NAMALWA (cell line): ENCODE results near the gene PRKAR1B.
A peak's percentile ranks its signal among the peaks of the same experiment; 100 is the strongest.

ENCODE experiments used
- DNase-seq: peaks from one replicate; pipeline ENCODE4 v3.0.0-alpha.2; 2015; ENCODE audit warnings: low spot score

PRKAR1B gene

DNA sequence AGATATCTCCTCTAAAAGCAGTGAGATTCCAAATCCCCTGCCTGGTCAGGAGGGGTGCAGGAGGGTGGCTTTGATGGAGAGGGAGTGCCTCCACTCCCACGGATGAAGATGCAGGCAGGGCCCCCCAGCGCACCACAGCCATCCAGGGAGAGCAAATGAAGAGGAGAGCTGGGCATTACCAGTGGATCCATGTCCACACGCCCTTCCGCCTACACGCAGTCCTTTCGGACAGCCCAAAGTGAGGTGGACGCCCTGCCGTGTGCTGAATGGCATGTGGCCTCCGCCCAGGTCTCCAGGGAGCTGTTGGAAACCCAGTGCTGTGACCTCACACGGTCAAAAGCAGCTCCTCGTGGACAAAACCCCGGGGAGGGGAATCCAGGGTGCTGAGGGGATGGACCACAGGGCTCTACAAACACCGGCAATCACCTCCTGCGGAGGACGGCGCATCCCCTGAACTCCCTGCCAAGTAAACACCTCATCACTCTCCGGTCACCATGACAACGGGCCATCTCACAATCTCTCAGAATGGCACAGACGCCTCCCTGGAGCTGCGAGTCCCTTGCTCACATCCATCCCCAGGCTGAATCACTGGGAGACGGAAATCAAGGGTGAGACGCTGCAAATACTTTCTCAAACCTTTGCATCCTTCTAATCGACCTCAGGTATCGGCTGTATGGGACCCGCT lies 35.6 kb downstream of the PRKAR1B start:
- no peak for DNase-seq

- DNase-seq: no peak
Measured at GRCh38 chr7:690478-691360, 36.4 kb downstream of the PRKAR1B start.

DNA sequence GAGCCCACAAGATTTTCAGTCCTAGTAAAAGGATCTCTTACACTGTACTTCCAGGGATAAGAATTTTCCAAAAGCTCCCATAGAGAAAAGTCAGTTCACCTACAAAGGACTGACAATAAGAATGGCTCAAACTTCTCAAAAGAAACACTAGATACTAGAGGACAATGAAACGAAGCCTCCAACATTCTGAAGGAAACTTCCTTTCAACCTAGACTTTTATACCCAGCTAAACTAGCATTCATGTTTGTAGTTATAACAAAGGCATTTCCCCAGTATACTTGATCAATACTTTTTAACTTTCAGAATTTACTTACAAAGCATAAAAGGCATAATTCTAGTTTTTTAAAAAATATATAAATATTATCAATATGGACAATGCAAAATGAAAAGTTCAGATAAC lies 41.5 kb downstream of the PRKAR1B start:
- DNase-seq: no peak

DNA sequence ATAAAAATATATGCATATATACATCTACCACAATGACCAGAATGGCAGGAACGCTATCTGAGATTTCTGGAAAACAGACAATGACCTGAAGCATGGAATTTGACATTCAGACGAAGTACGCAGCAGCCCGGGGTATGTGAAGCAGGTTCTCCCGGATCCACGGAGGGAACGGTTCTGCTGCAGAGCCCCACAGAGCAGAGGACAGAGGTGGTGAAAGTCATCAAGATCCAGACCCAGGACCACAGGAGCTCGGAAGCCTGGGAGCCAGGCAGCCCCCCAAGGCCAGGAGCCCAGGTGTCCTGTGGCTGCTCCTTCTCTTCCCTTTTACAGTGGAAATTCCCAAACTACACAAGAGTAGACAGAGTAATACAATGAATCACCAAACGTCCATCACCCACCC lies 42.7 kb downstream of the PRKAR1B start:
- DNase-seq: no peak

DNA sequence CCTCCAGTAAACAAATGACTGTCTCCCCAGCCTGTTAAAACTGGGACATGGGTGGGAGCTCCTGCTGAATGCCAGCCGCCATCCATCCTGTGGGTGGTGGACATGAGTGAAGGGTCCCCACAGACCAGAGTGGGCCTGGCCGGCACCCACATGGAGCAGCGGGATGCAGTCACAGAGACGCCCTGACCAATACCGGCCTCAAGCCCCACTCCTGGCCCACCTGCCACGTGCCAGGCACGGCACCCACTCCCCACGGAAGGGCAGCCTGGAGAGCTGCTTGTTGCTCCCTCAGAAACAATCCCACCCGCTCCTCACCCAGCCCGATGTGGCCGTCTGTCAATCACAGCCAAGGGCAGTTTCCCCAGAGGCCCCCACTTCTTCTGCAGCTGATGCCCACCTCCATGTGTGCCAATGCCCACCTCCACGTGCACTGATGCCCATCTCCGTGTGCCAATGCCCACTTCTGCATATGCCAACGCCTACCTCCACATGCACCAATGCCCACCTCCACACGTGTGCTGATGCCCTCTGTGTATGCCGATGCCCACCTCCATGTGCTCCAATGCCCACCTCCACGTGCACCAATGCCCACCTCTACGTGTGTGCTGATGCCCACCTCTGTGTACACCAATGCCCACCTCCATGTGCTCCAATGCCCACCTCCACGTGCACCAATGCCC lies 43.4 kb downstream of the PRKAR1B start:
- DNase-seq: no peak

DNA sequence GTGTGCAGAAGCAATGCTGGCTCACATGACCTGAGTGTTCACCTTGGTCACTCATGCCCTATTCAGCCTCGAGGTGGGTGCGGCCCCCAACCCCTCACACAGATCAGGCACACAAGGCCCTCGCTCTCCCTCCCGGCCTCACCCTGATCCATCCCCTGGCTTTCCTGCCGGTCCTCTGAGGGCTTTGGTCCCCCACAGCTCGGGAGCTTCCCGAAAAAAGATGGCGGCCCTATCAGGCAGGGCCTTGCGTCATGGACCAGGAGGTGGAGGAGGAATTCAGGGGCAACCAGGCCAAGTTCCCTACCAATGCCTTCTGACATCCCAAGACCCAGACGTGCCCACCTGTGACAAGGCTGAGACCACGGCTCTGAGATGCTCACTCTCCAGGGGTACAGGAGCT lies 44.3 kb downstream of the PRKAR1B start:
- no peak for DNase-seq

GRCh38 chr7:681551-682307 lies 45.4 kb downstream of the PRKAR1B start:
- no peak for DNase-seq

DNA sequence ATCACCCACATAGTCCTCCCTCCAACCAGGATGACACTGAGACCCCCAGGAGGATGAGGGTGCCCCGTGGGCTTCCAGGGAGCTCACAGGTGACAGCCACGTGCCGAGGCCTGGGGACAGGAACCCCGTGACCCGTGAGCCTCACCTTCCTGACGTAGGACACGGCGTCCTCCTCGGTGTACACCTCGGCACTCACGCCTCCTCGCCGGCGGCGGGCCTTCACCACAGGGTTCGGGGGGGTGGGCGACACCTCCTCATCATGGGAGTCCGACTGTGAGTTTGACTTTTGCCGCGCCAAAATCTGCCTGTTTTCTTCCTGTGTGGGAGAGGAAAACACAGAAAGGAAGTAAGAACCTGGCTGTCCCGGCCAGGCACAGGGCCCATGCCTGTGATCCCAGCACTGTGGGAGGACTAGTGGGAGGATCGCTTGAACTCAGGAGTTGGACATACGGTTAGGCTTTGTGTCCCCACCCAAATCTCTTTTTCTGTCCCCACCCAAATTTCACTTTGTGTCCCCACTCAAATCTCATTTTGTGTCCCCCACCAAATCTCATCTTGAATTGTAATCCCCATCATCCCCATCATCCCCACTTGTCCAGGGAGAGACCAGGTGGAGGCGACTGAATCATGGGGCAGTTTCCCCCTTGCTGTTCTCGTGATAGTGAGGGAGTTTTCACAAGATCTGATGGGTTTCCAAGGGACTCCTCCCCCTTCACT lies 46.5 kb downstream of the PRKAR1B start:
- DNase-seq: no peak

- DNase-seq: no peak
Measured at GRCh38 chr7:676972-677385, 50.1 kb downstream of the PRKAR1B start.

GRCh38 chr7:676246-676971 lies 50.7 kb downstream of the PRKAR1B start:
- no peak for DNase-seq

GRCh38 chr7:674454-675410 lies 52.3 kb downstream of the PRKAR1B start:
- DNase-seq: no peak

DNA sequence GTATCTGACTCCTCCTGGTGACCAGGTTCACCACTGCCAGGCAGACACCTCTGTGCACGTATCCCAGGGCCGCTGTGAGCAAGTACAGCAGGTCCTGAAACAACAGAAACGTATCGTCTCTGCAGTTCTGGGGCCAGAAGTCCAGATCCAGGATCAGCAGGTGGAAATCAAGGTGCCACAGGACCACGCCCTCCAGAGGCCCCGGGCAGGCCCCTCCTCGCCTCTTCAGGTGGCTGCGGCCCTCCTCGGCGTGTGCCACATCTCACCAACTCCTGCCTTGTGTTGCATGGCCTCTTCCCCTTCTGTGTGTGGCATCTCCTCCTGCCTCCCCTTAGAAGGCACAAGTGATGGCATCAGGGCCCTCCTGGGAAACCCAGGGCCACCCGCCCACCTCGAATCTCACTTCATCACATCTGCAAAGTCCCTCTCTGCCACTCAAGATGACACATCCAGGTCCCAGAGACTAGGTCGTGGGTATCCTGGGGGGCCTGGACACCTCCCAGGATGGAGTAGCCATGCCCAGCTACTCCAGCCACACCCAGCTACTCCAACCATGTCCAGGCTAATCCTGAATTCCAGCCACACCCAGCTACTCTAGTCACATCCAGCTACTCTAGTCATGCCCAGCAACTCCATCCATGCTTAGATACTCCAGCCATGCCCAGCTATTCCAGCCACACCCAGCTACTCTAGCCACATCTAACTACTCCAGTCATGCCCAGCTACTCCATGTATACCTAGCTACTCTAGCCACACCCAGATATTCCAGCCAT lies 53.2 kb downstream of the PRKAR1B start:
- DNase-seq: peak; percentile 25

DNA sequence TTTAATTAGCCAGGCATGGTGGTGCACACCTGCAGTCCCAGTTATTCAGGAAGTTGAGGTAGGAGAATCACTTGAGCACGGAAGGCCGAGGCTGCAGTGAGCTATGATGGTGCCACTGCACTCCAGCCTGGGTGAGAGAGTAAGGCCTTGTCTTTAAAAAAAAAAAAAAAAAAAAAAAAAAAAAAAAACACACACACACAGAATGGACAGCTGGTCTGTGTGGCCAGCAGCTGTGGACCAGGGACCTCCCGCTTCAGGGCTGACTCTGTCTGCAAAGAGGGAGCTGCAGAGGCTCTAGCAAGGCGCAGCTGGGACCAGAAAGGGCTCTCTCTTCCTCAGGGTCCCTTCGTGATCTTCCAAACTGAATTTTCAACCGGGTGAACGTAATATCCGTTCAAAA lies 54.2 kb downstream of the PRKAR1B start:
- DNase-seq: no peak

GRCh38 chr7:671415-672042 lies 55.6 kb downstream of the PRKAR1B start:
- no peak for DNase-seq

GRCh38 chr7:670501-671390 lies 56.3 kb downstream of the PRKAR1B start:
- no peak for DNase-seq

- no peak for DNase-seq
Measured at GRCh38 chr7:668958-669357, 58.1 kb downstream of the PRKAR1B start.
